Sigmoid colon (tissue), 4 donors: Measurements from ENCODE around the gene ARHGAP11A.

Source experiments
- CTCF ChIP-seq, 4 experiments: fragments of 450-650 bp in 3 of 4; fragments of 200-600 bp in 1 of 4; IDR thresholded peaks; one replicate each; pipeline ENCODE4 v1.5.1; 2016 to 2019; ENCODE audit warnings: antibody characterized with exemption in 4 of 4, mild to moderate bottlenecking in 3 of 4, moderate library complexity in 2 of 4
- EP300 ChIP-seq, 4 donors: sonication (generic); formaldehyde crosslinking; IDR thresholded peaks; one replicate each; pipeline ENCODE4 v1.6.1; 2017; ENCODE audit warnings: antibody characterized with exemption in 4 of 4
- POLR2A ChIP-seq, 2 donors: fragments of 450-650 bp; IDR thresholded peaks; one replicate each; pipeline ENCODE4 v1.6.1; 2016; ENCODE audit warnings: antibody characterized with exemption in 2 of 2, mild to moderate bottlenecking in 2 of 2, moderate library complexity in 2 of 2
- POLR2AphosphoS5 ChIP-seq, 4 donors: sonication (generic); formaldehyde crosslinking; IDR thresholded peaks; one replicate each; pipeline ENCODE4 v1.6.1; 2017; ENCODE audit warnings: antibody characterized with exemption in 4 of 4

DNA sequence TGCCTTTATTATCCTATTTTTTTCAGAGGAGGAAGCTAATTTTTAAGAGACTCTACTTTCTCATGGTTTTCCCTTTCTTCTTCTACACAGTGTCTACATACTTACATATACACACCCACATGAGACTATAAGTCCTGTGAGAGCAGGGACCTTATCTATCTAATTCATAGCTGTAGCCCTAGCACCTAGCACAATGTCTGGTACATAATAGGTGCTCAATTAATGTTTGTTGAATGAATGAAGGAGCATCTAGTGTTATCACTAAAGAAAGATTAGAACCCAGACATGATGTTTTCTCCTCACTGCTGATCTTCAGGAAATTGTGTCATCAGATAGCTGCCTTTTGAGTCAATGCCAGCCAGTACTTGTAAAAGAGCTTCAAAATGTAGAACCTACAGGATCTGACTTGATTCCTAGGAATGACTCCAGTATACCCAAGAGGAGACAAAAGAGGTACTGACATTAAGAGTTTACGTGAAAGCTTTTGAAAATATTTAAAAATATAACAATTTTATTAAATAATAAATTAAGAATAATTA is 28.7 kb downstream of the ARHGAP11A start:
- TF ChIP-seq POLR2A (IDR thresholded peaks at IDR 0.05) = no peak
- TF ChIP-seq CTCF (IDR thresholded peaks at IDR 0.05) = no peak
- no peak for TF ChIP-seq POLR2AphosphoS5 (IDR thresholded peaks at IDR 0.05)
- TF ChIP-seq EP300 (IDR thresholded peaks at IDR 0.05) = no peak
